GM18867 (cell line): ENCODE data around the gene OR2F1.
"Not testable (repeated sequence)": the region's sequence is repeated elsewhere in the genome, so short reads cannot be mapped to it uniquely, and the experiment has no call there.

Experiments used
- ATAC-seq: cut with Tn5 transposase; IDR thresholded peaks from one replicate; pipeline ENCODE4 v1.9.1; 2021; ENCODE audit warnings: mild to moderate bottlenecking, moderate library complexity; ENCODE audit not compliant: unreplicated experiment

OR2F1 gene

GRCh38 chr7:144006029-144006691, 51.5 kb downstream of the OR2F1 start:
- no peak for ATAC-seq

GRCh38 chr7:144006692-144007042, 52.0 kb downstream of the OR2F1 start:
- no peak for ATAC-seq

GRCh38 chr7:144009361-144009760, 54.7 kb downstream of the OR2F1 start:
- ATAC-seq = no peak

GRCh38 chr7:144010061-144010460, 55.4 kb downstream of the OR2F1 start:
- ATAC-seq = not testable (repeated sequence)

GRCh38 chr7:144010821-144011220, 56.2 kb downstream of the OR2F1 start:
- ATAC-seq = not testable (repeated sequence)

GRCh38 chr7:144011458-144012230, 57.0 kb downstream of the OR2F1 start:
- ATAC-seq = no peak
